ENCODE measurements around the gene REEP1.
"Not testable (repeated sequence)": the region's sequence is repeated elsewhere in the genome, so short reads cannot be mapped to it uniquely, and the experiment has no call there.

Gene REEP1

DNA sequence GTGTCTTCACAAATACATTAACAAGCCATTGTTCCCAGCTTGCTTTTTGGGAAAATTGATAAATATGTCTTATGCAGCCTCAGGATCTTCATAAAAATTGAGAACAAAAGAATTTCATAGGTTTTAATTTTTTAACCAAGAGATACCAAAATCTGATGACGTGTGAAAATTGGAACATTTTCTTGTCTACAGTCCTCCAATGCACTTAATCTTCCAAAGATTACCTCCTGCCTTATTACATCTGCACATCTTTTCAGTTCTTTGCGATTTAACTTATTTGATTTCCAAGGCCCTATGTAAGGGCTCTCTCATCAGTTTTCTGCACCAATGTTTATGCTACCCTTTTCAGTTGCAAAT, 135.1 kb downstream of the REEP1 start:
- no peaks in the 10 kb centered on the region for H3K27me3 Mint-ChIP-seq
- H3K27ac Mint-ChIP-seq, result peak overlapping the region; percentile 48
- H3K4me1 Mint-ChIP-seq, result peaks cover 46% of the 10 kb centered on the region
- peaks cover 4% of the 10 kb centered on the region for H3K36me3 Mint-ChIP-seq
- no peaks in the 10 kb centered on the region for H3K9me3 Mint-ChIP-seq
- H3K4me3 Mint-ChIP-seq, result peak overlapping the region; percentile 37

DNA sequence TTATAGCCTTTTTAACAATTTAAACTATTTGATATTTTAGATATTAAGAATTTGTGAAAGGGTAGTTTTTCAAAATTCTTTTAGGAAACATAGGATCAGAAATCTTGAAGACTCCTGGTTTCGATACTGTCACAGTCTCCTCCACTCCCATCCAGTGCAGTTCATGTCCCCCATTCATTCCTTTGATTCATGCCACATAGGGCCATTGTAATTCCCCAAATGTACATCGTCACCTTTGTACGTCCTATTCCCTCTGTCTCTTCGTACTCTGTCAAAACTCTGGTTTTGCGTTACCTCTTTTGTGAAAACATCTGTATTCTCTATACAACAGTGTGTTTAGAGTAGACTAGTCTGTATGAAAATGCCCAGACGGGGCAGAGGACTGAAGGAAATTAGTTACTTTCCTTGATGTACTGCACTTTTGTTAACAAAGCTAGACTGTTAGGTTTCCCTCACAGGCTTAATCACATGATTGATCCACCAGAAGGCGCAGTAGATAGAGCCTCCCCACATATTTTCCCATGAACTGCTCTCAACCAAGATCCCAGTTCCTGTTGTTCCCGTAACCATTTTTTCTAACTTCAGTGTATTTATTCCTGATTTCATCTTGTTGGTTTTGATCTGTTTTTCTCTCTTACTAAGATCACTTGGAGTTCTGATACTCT, 135.6 kb downstream of the REEP1 start:
- H3K4me3 Mint-ChIP-seq, result peak overlapping the region; percentile 37
- peak overlapping the region; percentile 81 for H3K27ac Mint-ChIP-seq
- peaks cover 49% of the 10 kb centered on the region for H3K4me1 Mint-ChIP-seq
- H3K27me3 Mint-ChIP-seq, result no peaks in the 10 kb centered on the region
- no peaks in the 10 kb centered on the region for H3K9me3 Mint-ChIP-seq
- peaks cover 4% of the 10 kb centered on the region for H3K36me3 Mint-ChIP-seq

DNA sequence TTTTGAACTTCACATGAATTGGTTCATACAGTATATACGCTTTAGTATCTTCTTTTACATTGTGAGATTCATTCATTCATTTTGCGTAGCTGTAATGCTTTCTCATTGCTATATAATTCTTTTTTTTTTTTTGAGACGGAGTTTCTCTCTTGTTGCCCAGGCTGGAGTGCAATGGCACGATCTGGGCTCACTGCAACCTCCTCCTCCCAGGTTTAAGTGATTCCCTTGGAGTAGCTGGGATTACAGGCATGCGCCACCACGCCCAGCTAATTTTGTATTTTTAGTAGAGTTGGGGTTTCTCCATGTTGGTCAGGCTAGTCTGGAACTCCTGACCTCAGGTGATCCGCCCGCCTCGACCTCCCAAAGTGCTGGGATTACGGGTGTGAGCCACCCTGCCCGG, 136.9 kb downstream of the REEP1 start:
- Mint-ChIP-seq H3K27ac (peak overlapping the region; percentile 88), H3K4me1 (peaks cover 55% of the 10 kb centered on the region), H3K4me3 (peak overlapping the region; percentile 97)
- H3K9me3 Mint-ChIP-seq, H3K36me3 Mint-ChIP-seq, H3K27me3 Mint-ChIP-seq: not testable (repeated sequence)

DNA sequence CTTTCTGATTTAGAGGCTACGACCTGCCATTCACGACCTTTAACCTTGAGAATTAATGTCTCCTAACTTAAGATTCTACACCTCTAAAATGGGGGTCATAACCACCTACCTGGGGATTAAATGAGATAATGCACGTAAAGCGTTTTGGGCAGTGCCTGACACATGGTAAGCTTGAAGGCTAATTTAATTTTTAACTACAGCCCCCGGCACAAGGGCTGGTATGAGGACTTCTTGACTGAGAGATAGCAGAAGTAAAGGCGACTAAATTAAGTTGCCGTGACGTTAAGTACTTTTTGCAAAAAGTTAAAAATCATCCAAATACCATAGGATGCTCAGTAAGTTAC, 137.6 kb downstream of the REEP1 start:
- H3K4me1 Mint-ChIP-seq, result peaks cover 52% of the 10 kb centered on the region
- peaks cover 4% of the 10 kb centered on the region for H3K36me3 Mint-ChIP-seq
- H3K4me3 Mint-ChIP-seq, result peak overlapping the region; percentile 97
- H3K27ac Mint-ChIP-seq, result peak overlapping the region; percentile 98
- no peaks in the 10 kb centered on the region for H3K27me3 Mint-ChIP-seq
- no peaks in the 10 kb centered on the region for H3K9me3 Mint-ChIP-seq

DNA sequence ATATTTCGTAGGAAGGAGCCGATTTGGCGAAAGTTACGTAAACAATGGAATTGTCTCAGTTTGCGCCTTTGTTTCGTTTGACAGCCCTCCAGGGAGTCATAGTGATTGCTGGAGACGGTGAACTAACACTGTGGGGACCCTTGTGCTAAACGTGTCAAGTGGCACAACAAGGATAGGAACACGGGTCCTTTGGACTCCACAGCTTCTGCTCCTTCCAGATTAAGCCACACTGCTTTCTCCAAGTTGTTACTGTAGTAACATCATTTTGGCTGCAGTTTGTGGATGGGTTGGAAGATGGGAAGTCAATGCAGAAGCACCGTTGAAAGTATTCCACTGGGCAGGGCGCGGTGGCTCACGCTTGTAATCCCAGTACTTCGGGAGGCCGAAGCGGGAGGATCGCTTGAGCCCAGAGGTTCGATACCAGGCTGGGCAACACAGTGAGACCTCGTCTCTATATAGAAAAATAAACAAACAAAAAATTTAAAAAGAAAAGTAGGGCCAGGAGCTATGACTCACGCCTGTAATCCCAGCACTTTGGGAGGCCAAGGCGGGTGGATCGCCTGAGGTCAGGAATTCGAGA, 141.5 kb downstream of the REEP1 start:
- Mint-ChIP-seq H3K36me3 (peaks cover 7% of the 10 kb centered on the region), H3K4me3 (peak overlapping the region; percentile 95), H3K9me3 (no peaks in the 10 kb centered on the region), H3K4me1 (peaks cover 54% of the 10 kb centered on the region), H3K27me3 (no peaks in the 10 kb centered on the region), H3K27ac (peak overlapping the region; percentile 98)

DNA sequence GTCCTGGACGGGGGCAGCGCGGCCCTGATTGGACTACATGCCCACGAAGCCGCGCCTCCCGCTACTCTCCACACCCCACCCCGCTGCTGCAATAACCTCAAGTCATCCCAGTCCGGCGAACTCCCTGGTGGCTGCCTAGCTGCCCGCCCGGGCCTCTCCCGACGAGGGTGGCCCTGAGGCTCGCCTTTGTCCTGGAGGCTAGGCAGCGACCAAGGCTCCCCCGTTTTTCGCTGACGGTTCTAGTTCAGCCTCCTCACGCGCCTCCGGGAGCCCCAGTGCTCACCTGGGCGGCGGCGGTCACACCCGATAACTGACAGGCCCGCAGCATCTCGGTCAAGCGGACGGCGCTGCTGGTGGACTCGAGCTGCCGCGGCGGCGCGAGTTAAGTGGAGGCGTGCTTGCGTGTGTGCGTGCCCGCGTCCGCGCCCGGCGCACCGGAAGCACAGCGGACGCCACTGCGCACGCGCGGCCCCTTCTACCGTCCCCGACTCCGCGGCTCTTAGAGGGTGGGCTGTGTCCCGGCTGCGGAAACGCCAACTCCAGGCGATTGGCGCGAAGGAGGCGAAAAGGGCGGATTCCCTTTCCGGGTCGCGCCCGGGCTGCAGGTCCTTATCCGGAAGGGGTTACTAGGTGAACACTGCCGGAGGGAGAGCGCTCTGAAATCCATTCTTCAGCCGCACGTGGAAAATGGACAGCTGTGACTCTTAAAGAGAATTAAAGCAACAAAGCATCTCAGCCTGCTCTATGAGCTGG, 142.2 kb downstream of the REEP1 start, which contains the start of gene IMMT:
Gene IMMT (minus strand): TSS at position 408 of the 753 bp plus-strand sequence. CDS start 80 bp downstream, at position 328.
- Mint-ChIP-seq H3K4me1 (peaks cover 54% of the 10 kb centered on the region), H3K27ac (peak within 1 kb of the TSS; percentile 98), H3K4me3 (peak within 1 kb of the TSS; percentile 95), H3K36me3 (peaks cover 9% of the 10 kb centered on the region), H3K27me3 (no peaks in the 10 kb centered on the region), H3K9me3 (no peaks in the 10 kb centered on the region)

DNA sequence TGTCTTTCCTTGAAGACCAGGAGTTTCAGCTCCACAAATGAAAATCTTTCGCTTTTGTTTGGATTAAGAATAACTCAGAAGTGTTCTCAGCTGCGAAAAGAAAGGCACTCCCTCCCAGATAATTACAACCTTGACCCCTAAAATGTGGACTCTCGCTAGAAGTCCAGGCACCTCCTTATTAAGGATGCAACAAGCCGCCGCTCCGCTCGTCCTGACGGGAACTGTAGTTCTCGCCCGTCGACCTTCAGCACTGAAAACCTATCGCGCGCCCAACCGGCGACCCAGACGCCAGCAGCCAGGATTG, 142.7 kb downstream of the REEP1 start:
- no peaks in the 10 kb centered on the region for H3K9me3 Mint-ChIP-seq
- peaks cover 58% of the 10 kb centered on the region for H3K4me1 Mint-ChIP-seq
- H3K27ac Mint-ChIP-seq, result peak overlapping the region; percentile 98
- H3K4me3 Mint-ChIP-seq, result peak overlapping the region; percentile 95
- H3K36me3 Mint-ChIP-seq, result peaks cover 9% of the 10 kb centered on the region
- H3K27me3 Mint-ChIP-seq, result no peaks in the 10 kb centered on the region

DNA sequence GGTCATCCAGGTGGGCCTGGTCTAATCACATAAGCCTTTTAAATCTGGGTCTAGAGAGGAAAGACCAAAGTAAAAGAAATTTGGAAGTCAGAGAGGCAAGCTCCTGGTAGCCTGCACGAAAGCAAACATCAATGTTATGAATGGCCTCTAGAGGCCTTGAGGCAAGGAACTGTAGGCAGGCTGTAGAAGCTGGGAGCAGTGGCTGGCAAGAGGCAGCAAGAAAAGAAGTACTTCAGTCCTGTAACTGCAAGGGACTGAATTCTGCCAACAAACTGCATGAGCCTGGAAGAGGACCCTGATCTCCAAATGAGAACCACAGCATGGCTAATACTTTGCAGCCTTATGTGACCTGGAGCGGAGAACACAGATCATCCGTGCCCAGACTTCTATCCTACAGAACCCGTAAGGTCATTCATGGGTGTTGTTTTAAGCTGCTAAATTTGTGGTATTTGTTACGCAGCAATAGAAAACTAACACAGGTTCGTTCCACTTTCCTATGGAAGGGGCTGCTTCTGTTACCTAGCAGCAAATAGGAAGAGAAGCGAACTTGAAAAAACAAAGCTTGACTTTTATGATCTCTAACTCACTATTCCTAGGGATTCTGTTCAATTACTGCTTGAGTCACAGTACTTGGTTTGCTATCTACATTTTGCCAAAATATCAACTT, 143.4 kb downstream of the REEP1 start:
- Mint-ChIP-seq H3K27ac (peak overlapping the region; percentile 98), H3K4me3 (peak overlapping the region; percentile 95), H3K9me3 (no peaks in the 10 kb centered on the region), H3K36me3 (peaks cover 8% of the 10 kb centered on the region), H3K4me1 (peaks cover 61% of the 10 kb centered on the region), H3K27me3 (no peaks in the 10 kb centered on the region)

DNA sequence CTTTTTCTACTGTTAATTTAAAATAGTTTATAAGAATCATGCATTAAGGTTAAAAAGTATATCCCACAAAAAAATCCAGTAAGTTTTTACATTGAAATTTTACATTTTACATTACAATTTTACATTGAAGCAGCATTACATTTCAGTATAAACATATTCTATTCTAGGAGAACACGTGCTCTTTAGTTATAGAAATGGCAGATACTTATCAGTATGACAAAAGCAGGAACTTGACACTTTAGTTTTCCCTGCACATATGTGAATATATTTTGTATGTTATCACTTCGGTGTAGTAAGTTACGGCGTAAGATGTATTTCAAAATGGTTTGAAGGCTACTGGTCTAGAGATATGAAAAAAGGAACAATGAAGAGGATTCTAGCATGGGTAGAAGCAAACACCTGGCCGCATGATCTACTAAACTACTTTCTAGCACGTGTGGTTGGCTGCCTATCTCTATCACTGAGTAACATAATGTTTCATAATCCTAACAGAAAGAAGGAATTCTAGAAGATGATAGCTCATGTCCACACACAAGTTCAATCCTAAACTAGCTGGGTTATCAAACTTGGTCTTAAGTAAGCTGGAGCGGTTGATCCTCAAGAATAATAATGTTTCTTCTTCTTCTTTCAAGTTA, 147.5 kb downstream of the REEP1 start:
- H3K4me3 Mint-ChIP-seq, result peak overlapping the region; percentile 45
- H3K4me1 Mint-ChIP-seq, result peaks cover 87% of the 10 kb centered on the region
- H3K27me3 Mint-ChIP-seq, result no peaks in the 10 kb centered on the region
- no peaks in the 10 kb centered on the region for H3K9me3 Mint-ChIP-seq
- H3K27ac Mint-ChIP-seq, result no peak overlapping the region
- H3K36me3 Mint-ChIP-seq, result peaks cover 8% of the 10 kb centered on the region

DNA sequence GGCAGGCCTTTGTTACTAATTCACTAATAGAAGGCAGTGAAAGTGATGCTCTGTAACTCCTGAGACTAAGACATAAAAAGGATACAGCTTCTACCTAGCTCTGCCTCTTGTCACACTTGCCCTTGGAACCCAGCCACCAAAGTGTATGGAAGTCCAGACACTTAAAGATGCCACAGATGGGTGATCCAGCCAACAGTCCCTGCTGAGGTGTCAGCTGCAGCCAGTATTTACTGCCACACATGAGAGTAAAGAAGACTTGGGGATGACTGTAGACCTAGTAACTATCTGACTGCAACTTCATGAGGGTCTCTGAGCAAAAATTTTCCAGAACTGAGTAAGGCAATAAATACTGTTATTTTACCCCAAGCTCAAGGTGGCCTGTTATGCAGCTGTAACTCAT, 151.0 kb downstream of the REEP1 start:
- Mint-ChIP-seq H3K4me1 (peaks cover 90% of the 10 kb centered on the region), H3K9me3 (no peaks in the 10 kb centered on the region), H3K27ac (peak overlapping the region; percentile 97)

DNA sequence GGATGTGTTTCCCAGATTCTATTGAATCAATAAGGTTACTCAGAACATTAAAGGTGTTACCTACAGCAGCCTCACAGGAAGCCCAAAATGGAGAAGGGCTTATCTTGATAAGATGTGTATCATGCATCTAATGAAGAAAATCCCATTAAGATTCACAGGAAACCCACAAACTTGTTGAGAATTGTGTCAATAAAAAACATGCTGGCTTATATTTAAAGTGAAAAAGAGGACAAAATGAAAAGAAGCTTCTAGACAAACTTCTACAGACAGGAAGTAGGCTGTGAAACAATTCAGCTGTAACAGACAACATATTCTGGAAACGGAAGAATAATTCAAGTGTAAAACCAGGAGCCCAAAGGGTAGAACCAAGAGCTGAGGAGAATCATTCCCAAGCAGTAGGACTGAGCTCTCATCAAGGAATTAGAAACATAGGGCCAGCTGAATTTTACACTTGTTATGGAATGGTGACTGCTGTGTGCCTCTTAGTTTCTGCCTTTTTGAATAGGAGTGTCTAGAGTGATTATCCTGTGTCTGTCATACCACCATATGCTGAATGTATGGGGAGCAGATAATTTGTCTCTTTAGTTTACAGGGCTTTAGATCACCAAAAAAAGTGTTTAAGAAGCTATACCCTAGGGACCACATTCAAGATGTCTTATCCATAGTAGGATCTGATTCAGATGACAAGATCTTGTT, 151.8 kb downstream of the REEP1 start:
- no peaks in the 10 kb centered on the region for H3K9me3 Mint-ChIP-seq
- H3K4me1 Mint-ChIP-seq, result peaks cover 83% of the 10 kb centered on the region
- H3K27ac Mint-ChIP-seq, result peak overlapping the region; percentile 97
- H3K4me3 Mint-ChIP-seq, result peak overlapping the region; percentile 84
- peaks cover 3% of the 10 kb centered on the region for H3K36me3 Mint-ChIP-seq
- H3K27me3 Mint-ChIP-seq, result no peaks in the 10 kb centered on the region

More for the DNA sequence above, 151.0 kb downstream of the REEP1 start:
- H3K27me3 Mint-ChIP-seq, result no peaks in the 10 kb centered on the region
- peak overlapping the region; percentile 3 for H3K4me3 Mint-ChIP-seq
- H3K36me3 Mint-ChIP-seq, result peaks cover 3% of the 10 kb centered on the region

DNA sequence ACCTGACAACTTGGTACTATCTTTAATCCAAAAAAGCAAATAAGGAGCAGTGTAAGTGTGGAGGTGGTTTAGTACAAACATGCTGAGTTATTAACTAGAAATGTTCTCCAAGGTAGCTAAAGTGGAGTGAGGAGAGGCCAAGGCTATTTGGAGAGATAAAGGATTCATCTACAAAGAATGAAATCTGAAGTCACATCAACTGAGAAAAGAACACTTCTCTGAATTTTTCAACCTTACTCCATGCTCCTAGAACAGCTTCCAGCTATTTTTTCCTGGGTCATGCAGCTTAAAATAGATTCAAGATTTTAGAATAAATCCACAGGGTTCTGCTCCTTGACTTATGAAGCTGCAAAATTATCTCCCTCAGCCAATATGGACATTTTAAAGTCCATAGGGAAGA, 160.8 kb downstream of the REEP1 start:
- Mint-ChIP-seq H3K9me3 (no peaks in the 10 kb centered on the region), H3K36me3 (peaks cover 21% of the 10 kb centered on the region), H3K27ac (no peak overlapping the region), H3K4me3 (no peak overlapping the region), H3K4me1 (peaks cover 36% of the 10 kb centered on the region), H3K27me3 (no peaks in the 10 kb centered on the region)

DNA sequence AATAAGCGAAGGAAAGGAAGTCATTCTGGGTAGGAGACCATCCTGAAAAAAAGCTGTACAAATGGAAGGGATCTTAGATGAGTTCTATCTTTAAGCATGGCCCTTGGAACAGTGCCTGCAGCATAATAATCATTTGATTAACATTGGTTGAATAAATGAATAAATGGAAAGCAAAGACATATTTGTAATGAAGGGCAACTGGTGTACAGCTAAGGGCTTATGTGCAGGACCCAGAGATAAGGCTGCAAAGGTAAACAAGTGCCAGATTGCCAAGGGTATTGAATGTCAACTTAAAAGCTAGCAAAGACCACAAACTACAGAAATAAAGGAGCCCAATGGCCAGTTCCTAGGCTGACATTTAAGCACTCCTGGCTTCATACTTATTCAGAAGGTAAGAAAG, 161.6 kb downstream of the REEP1 start:
- no peaks in the 10 kb centered on the region for H3K27me3 Mint-ChIP-seq
- H3K4me3 Mint-ChIP-seq, result no peak overlapping the region
- H3K9me3 Mint-ChIP-seq, result no peaks in the 10 kb centered on the region
- H3K27ac Mint-ChIP-seq, result no peak overlapping the region
- peaks cover 33% of the 10 kb centered on the region for H3K4me1 Mint-ChIP-seq
- peaks cover 25% of the 10 kb centered on the region for H3K36me3 Mint-ChIP-seq

DNA sequence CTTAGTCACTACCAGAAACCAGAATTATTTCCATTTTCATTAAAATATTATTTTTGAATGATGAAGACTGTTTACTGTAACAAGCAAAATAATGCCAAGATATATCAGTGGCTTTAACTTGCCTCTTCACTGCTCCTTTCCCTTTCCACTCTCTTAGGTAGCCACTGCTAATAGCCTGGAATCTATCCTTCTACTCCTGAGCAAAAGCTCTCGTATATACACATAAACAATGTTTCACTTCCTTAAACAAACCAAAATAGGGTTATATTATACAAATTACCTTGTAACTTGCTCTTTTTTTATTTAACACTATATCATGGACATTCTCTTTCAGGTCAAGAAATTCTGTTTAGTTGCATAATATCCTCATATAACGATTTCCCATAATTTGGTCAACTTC, 163.0 kb downstream of the REEP1 start:
- Mint-ChIP-seq H3K4me3 (no peak overlapping the region), H3K27ac (no peak overlapping the region), H3K36me3 (peaks cover 25% of the 10 kb centered on the region), H3K4me1 (peaks cover 33% of the 10 kb centered on the region), H3K27me3 (no peaks in the 10 kb centered on the region), H3K9me3 (no peaks in the 10 kb centered on the region)

DNA sequence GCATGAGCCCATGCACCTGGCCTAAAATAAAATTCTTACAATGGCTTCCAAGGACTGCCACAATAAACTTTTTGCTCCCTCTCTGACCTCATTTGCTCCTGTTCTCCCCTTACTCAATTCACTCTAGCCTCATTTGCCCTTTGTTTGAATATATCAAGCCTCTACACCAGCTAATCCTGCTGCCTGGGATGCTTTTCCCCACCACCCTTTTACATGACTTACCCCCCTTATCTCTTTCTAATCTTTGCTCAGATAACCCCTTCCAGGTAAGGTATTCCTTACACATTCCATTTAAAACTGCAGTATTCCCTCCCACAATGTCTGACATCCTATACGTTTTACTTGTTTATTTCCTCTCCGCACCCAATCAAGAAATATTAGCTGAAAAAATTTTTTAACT, 164.8 kb downstream of the REEP1 start:
- Mint-ChIP-seq H3K4me3 (no peak overlapping the region), H3K36me3 (peaks cover 31% of the 10 kb centered on the region), H3K9me3 (no peaks in the 10 kb centered on the region), H3K27me3 (no peaks in the 10 kb centered on the region), H3K27ac (peak overlapping the region; percentile 8), H3K4me1 (peaks cover 33% of the 10 kb centered on the region)
